GM12891 (cell line): Measurements from ENCODE around the gene TK1.

Source experiments
- POLR2A ChIP-seq: IDR thresholded peaks from 2 replicates; pipeline ENCODE4 v1.6.1; 2011; ENCODE audit warnings: low read depth, low read length, control low read depth
- TAF1 ChIP-seq: IDR thresholded peaks from 2 replicates; pipeline ENCODE4 v1.6.1; 2011; ENCODE audit warnings: low read depth, low read length, control low read depth

- TF ChIP-seq POLR2A (no peak), TAF1 (no peak)
Observed at GRCh38 chr17:78141437-78142118, 45.3 kb downstream of the TK1 start.
